Mesenchymal stem cell (in vitro differentiated cells and primary cell): ENCODE measurements around the gene SPON2.

ENCODE experiments used
- DNase-seq: peaks from one replicate; pipeline ENCODE4 v3.0.0-alpha.2; 2013
- H2AFZ ChIP-seq: one replicate; pipeline ENCODE4 v1.6.1; 2013; ENCODE audit warnings: low read depth, mild to moderate bottlenecking, control low read depth, inconsistent platforms, low read length, moderate library complexity
- H2AK5ac ChIP-seq: 2 replicates; pipeline ENCODE4 v1.6.1; 2013; ENCODE audit warnings: low read length, moderate library complexity, mild to moderate bottlenecking, inconsistent platforms; ENCODE audit not compliant: severe bottlenecking
- H2BK120ac ChIP-seq: one replicate; pipeline ENCODE4 v1.6.1; 2013; ENCODE audit warnings: low read depth, mild to moderate bottlenecking, inconsistent platforms, low read length, moderate library complexity
- H2BK12ac ChIP-seq, 2 experiments: one replicate each; pipeline ENCODE4 v1.6.1; 2013; ENCODE audit warnings: inconsistent platforms in 2 of 2, low read length in 2 of 2, mild to moderate bottlenecking in 2 of 2, moderate library complexity in 2 of 2, control low read depth in 1 of 2
- H2BK15ac ChIP-seq: one replicate; pipeline ENCODE4 v1.6.1; 2013; ENCODE audit warnings: mild to moderate bottlenecking, low read depth, inconsistent platforms; ENCODE audit not compliant: poor library complexity, severe bottlenecking
- H2BK5ac ChIP-seq: 2 replicates; pipeline ENCODE4 v1.6.1; 2013; ENCODE audit warnings: low read depth, mild to moderate bottlenecking, low read length, control low read depth, inconsistent platforms; ENCODE audit not compliant: poor library complexity, severe bottlenecking
- H3K14ac ChIP-seq, 2 experiments: one replicate each; pipeline ENCODE4 v1.6.1; 2013; ENCODE audit warnings: inconsistent platforms in 2 of 2, low read length in 2 of 2, control low read depth in 1 of 2, mild to moderate bottlenecking in 1 of 2, moderate library complexity in 1 of 2
- H3K18ac ChIP-seq, 2 experiments: one replicate each; pipeline ENCODE4 v1.6.1; 2013; ENCODE audit warnings: inconsistent platforms in 2 of 2, low read length in 2 of 2, control low read depth in 1 of 2, low read depth in 1 of 2, mild to moderate bottlenecking in 1 of 2
- H3K23ac ChIP-seq, 2 experiments: one replicate each; pipeline ENCODE4 v1.6.1; 2013; ENCODE audit warnings: inconsistent platforms in 2 of 2, low read length in 2 of 2, mild to moderate bottlenecking in 2 of 2, moderate library complexity in 2 of 2, control low read depth in 1 of 2
- H3K27ac ChIP-seq: 2 replicates; pipeline ENCODE4 v1.5.1; 2013; ENCODE audit warnings: mild to moderate bottlenecking, moderate library complexity, low read length, control low read depth, inconsistent platforms; ENCODE audit not compliant: poor library complexity, severe bottlenecking
- H3K27me3 ChIP-seq, 2 experiments: 2 replicates each; pipeline versions ENCODE4 v1.6.1 to v1.7.0; 2013; ENCODE audit warnings: low read length in 2 of 2, mild to moderate bottlenecking in 2 of 2, moderate library complexity in 2 of 2, control low read depth in 1 of 2, inconsistent platforms in 1 of 2; ENCODE audit not compliant: control insufficient read depth in 1 of 2, insufficient read depth in 1 of 2
- H3K36me3 ChIP-seq, 2 experiments: 2 replicates each; pipeline versions ENCODE4 v1.6.1 to v1.7.0; 2013; ENCODE audit warnings: low read length in 2 of 2, control low read depth in 1 of 2, inconsistent platforms in 1 of 2, low read depth in 1 of 2, mild to moderate bottlenecking in 1 of 2; ENCODE audit not compliant: insufficient read depth in 2 of 2, control insufficient read depth in 1 of 2
- H3K4ac ChIP-seq, 2 experiments: one replicate each; pipeline ENCODE4 v1.6.1; 2013; ENCODE audit warnings: inconsistent platforms in 2 of 2, low read length in 2 of 2, mild to moderate bottlenecking in 2 of 2, moderate library complexity in 2 of 2, control low read depth in 1 of 2, low read depth in 1 of 2
- H3K4me1 ChIP-seq: 2 replicates; pipeline ENCODE4 v1.6.1; 2013; ENCODE audit warnings: low read depth, low read length, control low read depth; ENCODE audit not compliant: control insufficient read depth, insufficient read depth
- H3K4me2 ChIP-seq: 2 replicates; pipeline ENCODE4 v1.6.1; 2013; ENCODE audit warnings: low read length, mild to moderate bottlenecking, inconsistent platforms; ENCODE audit not compliant: poor library complexity, severe bottlenecking
- H3K4me3 ChIP-seq, 2 experiments: 2 replicates each; pipeline versions ENCODE4 v1.5.1 to v1.7.0; 2013; ENCODE audit warnings: low read length in 2 of 2, mild to moderate bottlenecking in 2 of 2, control low read depth in 1 of 2, low read depth in 1 of 2; ENCODE audit not compliant: insufficient read depth in 1 of 2
- H3K79me1 ChIP-seq: replicated peaks from 2 replicates; pipeline ENCODE4 v1.6.1; 2013; ENCODE audit warnings: mild to moderate bottlenecking, control low read depth, low read length, inconsistent platforms; ENCODE audit not compliant: poor library complexity, severe bottlenecking
- H3K9ac ChIP-seq: 2 replicates; pipeline ENCODE4 v1.7.0; 2013; ENCODE audit warnings: mild to moderate bottlenecking, low read length, moderate library complexity
- H3K9me3 ChIP-seq: 2 replicates; pipeline ENCODE4 v1.7.0; 2013; ENCODE audit warnings: mild to moderate bottlenecking, low read length; ENCODE audit not compliant: control insufficient read depth
- H4K8ac ChIP-seq: one replicate; pipeline ENCODE4 v1.6.1; 2013; ENCODE audit warnings: inconsistent platforms, mild to moderate bottlenecking, low read length, moderate library complexity
- H4K91ac ChIP-seq: one replicate; pipeline ENCODE4 v1.6.1; 2013; ENCODE audit warnings: mild to moderate bottlenecking, low read length, inconsistent platforms
- WGBS: methylation state at CpG from one replicate; pipeline ENCODE4 v1.1.7; 2013; ENCODE audit warnings: mixed read lengths; 5-methylcytosine and 5-hydroxymethylcytosine counted together

Gene SPON2

DNA sequence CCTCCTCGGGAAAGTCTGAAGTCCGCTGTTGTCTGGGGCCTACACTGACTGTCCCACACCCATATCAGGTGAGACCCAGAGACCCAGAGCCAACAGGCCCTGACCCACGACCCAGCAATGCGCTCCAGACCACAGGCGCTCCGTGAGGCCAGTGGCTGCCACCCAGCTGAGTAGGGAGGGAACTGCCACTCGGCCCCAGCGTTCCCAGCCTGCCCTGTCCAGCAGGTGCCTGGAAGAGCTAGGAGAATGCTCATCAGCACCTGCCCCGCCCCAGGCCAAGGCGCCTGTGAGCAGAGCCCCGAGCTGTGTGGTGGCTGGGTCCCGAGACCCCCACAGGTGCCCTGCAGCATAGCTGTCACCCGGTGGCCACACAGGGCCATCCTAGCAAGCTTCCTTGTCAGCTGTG is 2.7 kb downstream of the SPON2 start:
- peak overlapping the region; percentile 77 for H3K9ac ChIP-seq
- 96% methylated on average over 13 of the region's 13 CpGs for WGBS

GRCh38 chr4:1169171-1169671 is 3.2 kb downstream of the SPON2 start:
- Histone ChIP-seq H2BK15ac (no peak overlapping the region), H3K14ac (peak overlapping the region in 1 of 2 experiments; percentile 98), H2AK5ac (no peak overlapping the region), H2BK120ac (peak overlapping the region; percentile 15), H3K36me3 (peaks cover 36 to 65% of the 10 kb centered on the region in 2 experiments), H2BK5ac (no peak overlapping the region), H3K79me1 (peaks cover 20% of the 10 kb centered on the region), H3K9ac (peak overlapping the region; percentile 77), H3K23ac (peak overlapping the region; percentile 1 to 94), H2BK12ac (peak overlapping the region in 1 of 2 experiments; percentile 74), H2AFZ (no peak overlapping the region), H3K27ac (peak overlapping the region; percentile 7), H3K4me3 (no peak overlapping the region), H3K18ac (peak overlapping the region; percentile 81 to 89), H4K91ac (peak overlapping the region; percentile 12), H3K4ac (peak overlapping the region; percentile 34 to 91), H3K9me3 (no peaks in the 10 kb centered on the region), H3K4me2 (peak overlapping the region; percentile 27), H3K4me1 (peaks cover 58% of the 10 kb centered on the region), H4K8ac (peak overlapping the region; percentile 92), H3K27me3 (no peaks in the 10 kb centered on the region)
- WGBS: 92% methylated on average over 17 of the region's 17 CpGs
- peak; percentile 13 for DNase-seq

More for the DNA sequence above, 2.7 kb downstream of the SPON2 start:
- no peak overlapping the region for H2AK5ac ChIP-seq
- H3K4me3 ChIP-seq: peak overlapping the region; percentile 17 to 78
- peak overlapping the region; percentile 67 for H4K8ac ChIP-seq
- H3K4me2 ChIP-seq: peak overlapping the region; percentile 3
- peak; percentile 10 for DNase-seq
- H3K27me3 ChIP-seq: no peaks in the 10 kb centered on the region
- H2BK12ac ChIP-seq: peak overlapping the region; percentile 18 to 74
- H3K18ac ChIP-seq: peak overlapping the region; percentile 83 to 89
- no peak overlapping the region for H2BK15ac ChIP-seq
- no peak overlapping the region for H2BK5ac ChIP-seq
- no peak overlapping the region for H2AFZ ChIP-seq
- H2BK120ac ChIP-seq: no peak overlapping the region
- H3K36me3 ChIP-seq: peaks cover 36 to 62% of the 10 kb centered on the region in 2 experiments
- H3K9me3 ChIP-seq: no peaks in the 10 kb centered on the region
- H3K4me1 ChIP-seq: peaks cover 60% of the 10 kb centered on the region
- H3K27ac ChIP-seq: peak overlapping the region; percentile 5
- peak overlapping the region; percentile 1 to 94 for H3K23ac ChIP-seq
- peak overlapping the region in 1 of 2 experiments; percentile 98 for H3K14ac ChIP-seq
- peak overlapping the region; percentile 34 to 91 for H3K4ac ChIP-seq
- H4K91ac ChIP-seq: peak overlapping the region; percentile 69
- peaks cover 20% of the 10 kb centered on the region for H3K79me1 ChIP-seq

DNA sequence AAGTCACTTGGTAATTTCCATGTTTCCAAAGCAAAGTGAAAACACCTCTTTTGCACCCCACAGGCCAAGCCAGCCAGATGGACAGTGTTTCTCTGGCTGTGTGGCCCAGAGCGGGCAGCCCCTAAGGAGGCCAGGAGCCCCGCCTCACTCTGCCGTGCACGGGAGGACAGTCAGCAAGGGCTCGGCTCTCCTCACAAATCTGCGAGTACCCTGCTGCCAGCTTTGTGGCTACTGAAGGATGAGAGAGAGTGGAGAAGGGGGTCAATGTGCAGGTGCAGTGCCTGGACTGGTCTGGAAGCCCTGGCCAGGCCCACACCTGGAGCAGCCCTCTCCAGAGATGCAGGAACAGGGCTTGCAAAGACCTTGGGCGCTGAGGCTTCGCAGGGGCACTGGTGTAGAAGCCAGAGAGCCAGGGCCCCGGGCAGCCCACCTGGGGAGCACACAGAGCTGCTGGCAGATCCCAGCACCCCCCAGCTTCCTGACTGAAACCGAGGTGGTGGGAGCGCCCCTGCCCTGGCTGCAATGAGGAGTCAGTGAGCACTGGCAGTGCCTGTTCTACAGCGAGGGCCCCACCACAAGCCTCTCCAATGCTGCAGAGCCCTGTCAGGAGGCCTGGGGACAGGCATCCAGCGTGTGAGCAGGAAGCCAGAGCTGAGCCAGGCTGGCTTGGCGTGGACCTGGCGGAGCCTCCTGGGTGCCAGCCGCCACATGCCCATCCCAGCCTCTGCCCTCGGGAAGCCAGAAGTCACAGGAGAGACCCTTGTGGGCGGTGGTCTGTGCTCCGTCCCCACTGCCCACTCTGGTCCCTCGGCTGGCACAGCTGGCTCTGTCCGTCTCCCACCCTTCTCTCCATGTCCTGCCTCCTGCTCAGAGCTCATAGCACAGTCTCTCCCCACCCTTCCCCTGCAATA is 3.9 kb downstream of the SPON2 start:
- Histone ChIP-seq H3K27ac (peak overlapping the region; percentile 35), H3K4me2 (peak overlapping the region; percentile 25), H2BK12ac (peak overlapping the region in 1 of 2 experiments; percentile 15), H3K23ac (peak overlapping the region in 1 of 2 experiments; percentile 94), H3K9me3 (no peaks in the 10 kb centered on the region), H3K36me3 (peaks cover 36 to 65% of the 10 kb centered on the region in 2 experiments), H3K27me3 (no peaks in the 10 kb centered on the region), H4K91ac (peak overlapping the region; percentile 81), H3K79me1 (peaks cover 20% of the 10 kb centered on the region), H2BK120ac (peak overlapping the region; percentile 59), H2BK15ac (no peak overlapping the region), H3K14ac (peak overlapping the region in 1 of 2 experiments; percentile 98), H3K4me3 (peak overlapping the region; percentile 22 to 71), H3K18ac (peak overlapping the region; percentile 88 to 89), H2AFZ (no peak overlapping the region), H3K9ac (peak overlapping the region; percentile 77), H2AK5ac (no peak overlapping the region), H4K8ac (peak overlapping the region; percentile 92), H3K4me1 (peaks cover 53% of the 10 kb centered on the region), H3K4ac (peak overlapping the region; percentile 34 to 91), H2BK5ac (no peak overlapping the region)
- 86% methylated on average over 21 of the region's 21 CpGs for whole genome bisulfite sequencing
- DNase-seq: peak; percentile 18
